D721Med (cell line): ENCODE results near the gene EXOC4.

Source experiments
- DNase-seq: peaks from one replicate; pipeline ENCODE4 v3.0.0; 2011; ENCODE audit warnings: low spot score; ENCODE audit not compliant: insufficient read length
- FAIRE-seq: peaks from 2 replicates; lab custom pipeline; 2011; peaks lifted over from hg19 to GRCh38; lab: Jason Lieb, UNC
- CTCF ChIP-seq: IDR thresholded peaks from 2 replicates; pipeline ENCODE4 v1.5.1; 2012; ENCODE audit warnings: mild to moderate bottlenecking, control low read depth; ENCODE audit not compliant: insufficient read depth; ENCODE audit errors: missing control alignments

EXOC4 gene

DNA sequence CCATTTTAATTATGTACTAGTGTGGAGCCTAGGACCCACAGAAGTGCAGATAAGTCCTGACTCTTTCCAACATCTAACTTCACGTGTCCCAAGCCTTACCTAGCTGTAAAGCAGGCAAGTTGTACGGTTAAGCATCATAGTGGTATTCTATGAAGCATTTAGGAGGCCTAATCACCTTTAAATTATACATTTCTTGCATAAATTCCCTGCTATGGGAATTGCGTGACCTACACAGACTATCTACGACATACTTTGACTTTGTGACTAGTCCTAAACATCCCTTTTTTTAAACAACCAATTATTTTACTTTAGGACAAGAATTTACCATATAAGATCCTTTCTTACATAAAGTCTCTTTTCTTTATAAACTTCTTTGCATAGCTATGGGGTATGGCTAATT is 836.6 kb downstream of the EXOC4 start:
- no peak for TF ChIP-seq CTCF
- no peak for DNase-seq
- no peak for FAIRE-seq

GRCh38 chr7:134098072-134098471 is 845.2 kb downstream of the EXOC4 start:
- DNase-seq = no peak
- no peak for FAIRE-seq
- TF ChIP-seq CTCF = no peak

- no peak for TF ChIP-seq CTCF
- DNase-seq (no peak), FAIRE-seq (no peak)
Observed at GRCh38 chr7:134101716-134102115, 848.8 kb downstream of the EXOC4 start.

DNA sequence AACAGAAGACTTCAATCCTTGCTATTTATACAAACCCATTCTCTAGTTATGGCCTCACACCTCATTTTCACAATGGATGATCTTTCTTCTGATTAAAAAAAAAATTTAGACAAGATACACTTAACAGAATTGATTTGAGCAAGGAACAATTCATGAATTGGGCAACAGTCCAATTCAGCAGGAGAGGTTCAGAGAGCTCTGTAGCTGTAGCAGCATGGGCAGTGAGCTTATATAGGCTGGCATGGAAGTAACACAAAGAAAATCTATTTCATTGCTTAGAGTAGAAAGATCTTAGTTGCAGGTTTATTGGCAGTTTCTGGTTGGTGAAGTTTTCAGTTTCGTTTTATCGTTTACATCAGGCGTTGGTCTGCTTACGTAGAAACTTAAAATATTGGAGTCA is 851.3 kb downstream of the EXOC4 start:
- FAIRE-seq (no peak), DNase-seq (no peak)
- no peak for TF ChIP-seq CTCF

DNA sequence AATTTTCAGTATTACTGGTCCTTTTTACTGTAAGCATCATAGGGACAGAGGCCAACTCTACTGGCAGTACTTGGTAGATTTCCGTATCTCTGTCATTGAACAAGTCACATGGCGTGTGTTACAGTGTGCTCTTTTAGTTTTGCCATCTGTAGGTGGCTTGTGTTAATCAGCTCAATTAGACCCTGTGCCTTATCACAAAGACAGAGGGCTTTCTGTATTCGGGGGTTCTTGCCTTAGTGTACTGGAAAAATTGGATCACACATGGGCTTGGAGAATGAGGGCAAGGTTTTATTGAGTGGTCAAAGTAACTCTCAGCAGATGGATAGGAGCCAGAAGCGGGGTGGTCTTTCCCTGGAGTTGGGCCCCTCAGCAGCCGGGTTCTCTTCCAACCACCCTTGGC is 853.0 kb downstream of the EXOC4 start:
- FAIRE-seq (no peak), DNase-seq (no peak)
- TF ChIP-seq CTCF = no peak

DNA sequence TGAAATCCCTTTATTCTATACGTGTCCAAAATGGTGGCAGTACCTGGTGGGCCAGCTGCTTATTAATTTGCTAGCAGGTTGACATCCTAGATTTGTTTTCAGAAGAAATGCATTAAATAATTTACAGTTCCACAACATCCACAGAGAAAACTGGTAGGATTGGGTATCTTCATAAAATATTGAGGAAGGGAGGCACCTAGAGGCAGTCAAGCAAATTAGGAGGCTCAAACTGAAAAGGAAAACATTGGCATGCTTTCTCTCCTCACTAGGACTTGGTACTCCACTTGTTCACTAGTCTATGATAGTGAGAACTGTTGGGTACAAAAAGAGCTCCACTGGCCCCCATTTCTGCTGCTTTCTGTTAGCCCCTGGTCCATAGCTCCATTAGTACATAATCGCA is 855.9 kb downstream of the EXOC4 start:
- DNase-seq = no peak
- no peak for FAIRE-seq
- no peak for TF ChIP-seq CTCF

- no peak for TF ChIP-seq CTCF
- no peak for FAIRE-seq
Observed at GRCh38 chr7:134113655-134114054, 860.8 kb downstream of the EXOC4 start.

More at GRCh38 chr7:134113655-134114054, 860.8 kb downstream of the EXOC4 start:
- no peak for DNase-seq
